KOPT-K1 (cell line): ENCODE measurements around the gene ADAM8.

ENCODE experiments used
- H3K27ac ChIP-seq: fragments of 200-600 bp; sonication (generic); 2 replicates; pipeline ENCODE4 v1.5.1; 2016; ENCODE audit warnings: antibody characterized with exemption, mild to moderate bottlenecking, low read depth, low read length; ENCODE audit not compliant: poor library complexity, severe bottlenecking
- H3K36me3 ChIP-seq: fragments of 200-600 bp; sonication (generic); 2 replicates; pipeline ENCODE4 v1.5.1; 2017; ENCODE audit warnings: antibody characterized with exemption, mild to moderate bottlenecking, low read length, moderate library complexity; ENCODE audit not compliant: insufficient read depth
- H3K9me3 ChIP-seq: fragments of 200-600 bp; sonication (generic); 2 replicates; pipeline ENCODE4 v1.5.1; 2017; ENCODE audit warnings: antibody characterized with exemption, low read length, mild to moderate bottlenecking; ENCODE audit not compliant: insufficient read depth, poor library complexity, severe bottlenecking

ADAM8 gene

DNA sequence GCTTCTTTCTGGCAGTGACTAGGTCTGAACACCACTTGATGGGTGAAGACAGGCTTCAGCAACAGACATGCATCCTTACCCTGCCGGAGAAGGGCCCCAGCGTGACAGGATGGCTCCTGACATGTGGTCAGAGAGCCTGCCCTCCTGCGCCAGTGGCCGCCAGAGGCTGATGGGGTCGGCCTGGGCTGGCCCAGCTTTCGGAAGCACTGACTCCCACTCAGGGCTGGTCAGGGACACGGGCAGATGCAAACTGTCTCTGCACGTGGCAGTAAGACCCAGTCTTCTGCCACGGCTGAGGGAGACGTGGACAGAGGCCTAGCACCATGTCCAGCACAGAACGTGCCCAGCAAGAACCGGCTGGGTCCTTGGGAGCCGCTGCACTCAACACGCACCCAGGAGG lies 21.8 kb upstream of the ADAM8 start:
- Histone ChIP-seq H3K36me3 (peaks cover 93% of the 10 kb centered on the region), H3K27ac (no peak overlapping the region), H3K9me3 (no peaks in the 10 kb centered on the region)

DNA sequence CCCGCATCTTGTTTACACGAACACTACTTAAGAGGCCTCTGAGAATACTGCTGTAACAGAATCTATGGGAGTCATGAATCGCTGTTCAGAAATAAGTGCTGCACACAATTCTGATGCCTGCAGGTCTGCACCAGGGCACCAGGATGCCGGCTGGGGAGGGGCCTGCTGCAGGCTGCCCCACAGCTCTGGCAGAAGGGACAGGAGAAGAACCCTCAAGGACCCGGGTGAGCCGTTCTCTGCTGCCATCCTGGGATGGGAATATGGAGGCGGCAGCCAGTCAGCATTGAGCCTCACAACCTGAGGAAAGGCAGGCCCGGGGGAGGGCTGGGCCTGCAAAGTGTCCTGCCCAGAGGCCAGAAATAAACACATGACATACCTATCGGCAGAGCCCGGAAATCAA lies 20.8 kb upstream of the ADAM8 start:
- Histone ChIP-seq H3K9me3 (no peaks in the 10 kb centered on the region), H3K36me3 (peaks cover 96% of the 10 kb centered on the region), H3K27ac (no peak overlapping the region)

DNA sequence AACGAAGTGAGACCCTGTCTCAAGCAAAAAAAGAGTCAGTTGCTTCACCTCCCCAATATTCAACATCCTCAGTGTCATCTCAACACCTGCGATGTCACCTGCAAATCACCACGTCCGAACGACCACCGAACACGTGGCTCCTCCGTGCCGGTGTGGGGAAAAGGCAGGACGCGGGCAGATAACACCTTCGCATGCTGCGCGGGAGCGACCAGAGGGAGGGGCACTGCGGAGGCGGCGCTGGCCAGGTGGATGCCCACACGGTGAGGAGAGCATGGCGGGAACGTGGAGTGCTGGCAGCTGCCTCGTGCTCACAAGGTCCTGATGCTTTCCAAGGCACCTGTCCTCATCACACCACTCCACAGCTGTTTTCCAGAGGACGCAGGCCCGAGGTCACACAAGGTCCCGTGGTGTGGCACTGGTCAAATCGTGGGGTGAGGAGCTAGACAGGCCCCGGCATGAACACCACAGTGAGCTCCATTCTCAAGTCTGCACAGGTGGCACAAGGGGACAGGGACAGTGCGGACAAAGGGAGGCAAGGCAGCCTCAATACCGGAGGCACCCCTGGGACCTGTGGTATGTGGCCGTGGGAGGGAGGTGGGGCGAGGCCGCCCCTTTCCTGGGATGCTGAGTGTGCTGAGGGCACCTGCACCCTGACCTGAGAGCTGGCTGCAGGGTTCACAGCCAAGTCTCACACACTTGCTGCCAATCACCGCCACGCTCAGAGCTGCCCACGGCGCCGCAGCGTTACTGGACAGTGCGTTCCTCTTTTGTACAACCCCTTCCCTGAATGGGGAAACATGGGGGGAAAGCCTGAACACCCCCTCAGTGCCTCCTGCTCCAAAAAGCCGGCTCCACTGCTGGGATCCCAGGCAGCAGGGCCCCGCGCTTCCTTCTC lies 19.0 kb upstream of the ADAM8 start:
- H3K27ac ChIP-seq = no peak overlapping the region
- no peaks in the 10 kb centered on the region for H3K9me3 ChIP-seq
- H3K36me3 ChIP-seq = peaks cover 90% of the 10 kb centered on the region

DNA sequence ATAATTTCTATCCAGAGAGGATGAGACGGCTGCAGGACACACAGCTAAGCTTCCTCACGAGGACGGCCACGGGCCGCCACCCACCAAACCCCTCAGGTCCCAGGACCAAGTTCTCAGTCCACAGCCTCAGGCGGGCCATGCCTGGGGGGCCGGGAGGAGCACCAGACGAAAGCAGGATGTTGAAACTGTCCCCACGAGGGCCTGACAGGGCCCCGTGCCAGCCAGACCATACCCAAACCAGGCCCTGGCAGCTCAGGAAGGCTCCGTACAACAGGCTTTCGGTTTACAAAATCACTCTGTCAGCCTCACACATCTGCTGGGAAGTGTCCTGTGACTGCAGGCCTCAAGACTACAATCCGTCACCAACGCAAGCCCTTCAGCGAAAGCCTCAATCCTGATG lies 17.5 kb upstream of the ADAM8 start:
- Histone ChIP-seq H3K36me3 (peaks cover 86% of the 10 kb centered on the region), H3K9me3 (no peaks in the 10 kb centered on the region), H3K27ac (no peak overlapping the region)

DNA sequence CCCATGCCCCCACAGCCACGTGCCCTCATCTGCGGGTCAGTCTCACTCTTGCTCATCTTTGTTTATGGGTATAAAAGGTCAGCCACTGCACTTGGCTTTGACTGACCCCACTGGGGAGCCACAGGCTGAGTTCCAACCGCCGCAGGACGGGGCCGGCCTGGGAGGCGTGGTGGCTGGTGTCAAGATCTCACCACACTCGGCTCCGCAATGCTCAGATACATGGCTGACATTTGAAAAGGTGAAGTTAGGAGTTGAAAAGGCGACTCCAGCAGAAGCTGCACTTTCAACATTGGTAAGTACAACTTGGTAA lies 17.1 kb upstream of the ADAM8 start:
- peaks cover 86% of the 10 kb centered on the region for H3K36me3 ChIP-seq
- H3K9me3 ChIP-seq = no peaks in the 10 kb centered on the region
- no peak overlapping the region for H3K27ac ChIP-seq

DNA sequence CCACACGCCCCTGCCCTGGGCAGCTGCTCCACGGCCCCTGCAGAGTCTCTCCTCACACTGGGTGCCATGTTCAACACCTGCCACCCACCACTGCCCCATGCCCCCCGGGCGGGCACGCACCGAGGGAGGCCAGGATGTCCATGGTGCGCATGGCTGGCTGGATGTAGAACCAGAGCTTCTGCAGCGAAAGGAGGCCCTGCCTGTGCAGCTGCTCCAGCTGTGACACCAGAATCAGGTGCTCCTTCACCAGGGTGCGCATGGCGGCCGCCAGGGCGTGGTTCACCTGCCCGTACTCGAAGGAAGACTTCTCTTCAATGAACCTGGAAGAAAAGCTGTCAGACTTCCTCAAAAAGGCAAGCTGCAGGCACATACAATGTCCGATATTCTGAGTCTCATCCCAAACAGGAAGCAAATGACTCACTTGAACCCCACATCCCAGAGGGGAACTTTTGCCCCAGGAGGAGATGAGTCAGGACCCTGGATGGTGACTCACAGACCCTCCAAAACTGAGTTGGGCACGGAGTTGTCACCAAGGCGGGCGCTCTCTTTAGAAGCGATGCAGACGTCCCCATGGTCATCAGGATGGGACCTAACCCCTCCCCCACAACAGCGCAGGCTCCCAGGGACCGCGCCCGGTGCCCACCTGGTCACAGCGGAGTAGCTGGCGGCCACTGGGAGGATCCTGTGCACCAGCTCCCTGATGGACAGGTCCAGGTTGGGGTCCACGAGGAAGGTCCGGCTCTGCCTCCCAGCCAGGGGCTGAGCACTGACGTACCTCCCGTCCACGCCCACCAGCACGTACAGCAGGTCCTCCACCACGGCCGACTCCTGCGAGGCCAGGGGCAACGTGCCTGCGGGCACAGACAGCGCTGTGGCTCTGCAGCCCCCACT lies 16.5 kb upstream of the ADAM8 start:
- H3K9me3 ChIP-seq = no peaks in the 10 kb centered on the region
- peaks cover 86% of the 10 kb centered on the region for H3K36me3 ChIP-seq
- H3K27ac ChIP-seq = no peak overlapping the region

DNA sequence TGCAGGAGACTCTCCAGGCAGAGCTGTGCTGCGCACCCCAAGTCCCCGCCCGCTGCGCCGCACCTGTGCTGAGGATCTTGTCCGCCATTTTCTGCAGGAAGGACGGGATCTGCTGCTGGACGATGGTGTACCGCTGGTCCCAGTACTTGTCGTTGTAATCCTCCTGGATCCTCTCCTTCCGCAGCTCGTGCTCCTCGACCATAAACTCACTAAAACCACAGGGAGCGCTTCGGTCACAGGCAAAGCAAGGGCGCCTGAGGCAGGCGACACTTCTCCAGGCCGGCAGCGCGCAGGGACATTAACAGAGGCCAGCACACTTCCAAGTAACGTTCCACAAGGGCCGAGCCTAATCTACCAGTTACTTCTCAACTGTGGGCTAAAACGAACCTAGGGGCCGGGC lies 13.1 kb upstream of the ADAM8 start:
- H3K9me3 ChIP-seq = no peaks in the 10 kb centered on the region
- H3K27ac ChIP-seq = no peak overlapping the region
- peaks cover 84% of the 10 kb centered on the region for H3K36me3 ChIP-seq

DNA sequence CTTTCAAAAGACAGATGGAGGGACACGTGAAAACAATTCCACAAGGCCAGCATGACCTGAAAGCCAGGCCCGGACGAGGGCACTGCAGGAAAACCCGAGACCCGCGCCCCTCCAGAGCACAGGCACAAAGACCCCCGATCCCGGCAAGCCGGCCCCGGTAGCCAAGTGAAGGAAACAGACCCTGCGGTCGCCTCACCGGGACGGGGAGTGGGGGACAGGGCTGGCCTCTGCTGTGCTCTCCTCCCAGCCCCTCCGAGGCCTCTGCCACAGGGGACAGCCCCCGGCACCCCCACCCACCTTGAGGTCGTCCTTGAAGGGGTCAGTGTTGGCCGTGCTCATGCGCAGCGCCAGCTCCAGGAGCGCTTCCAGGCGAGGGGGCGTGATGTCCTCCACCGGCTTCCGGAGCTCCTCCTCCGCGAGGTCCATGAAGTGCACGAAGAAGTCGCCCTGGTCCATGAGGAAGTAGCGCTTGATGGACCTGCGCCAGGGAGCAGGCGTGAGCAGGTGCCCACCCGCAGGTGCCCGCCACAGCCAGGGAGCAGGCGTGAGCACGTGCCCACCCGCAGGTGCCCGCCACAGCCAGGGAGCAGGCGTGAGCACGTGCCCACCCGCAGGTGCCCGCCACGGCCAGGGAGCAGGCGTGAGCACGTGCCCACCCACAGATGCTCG lies 11.3 kb upstream of the ADAM8 start:
- Histone ChIP-seq H3K27ac (no peak overlapping the region), H3K36me3 (peaks cover 84% of the 10 kb centered on the region)

DNA sequence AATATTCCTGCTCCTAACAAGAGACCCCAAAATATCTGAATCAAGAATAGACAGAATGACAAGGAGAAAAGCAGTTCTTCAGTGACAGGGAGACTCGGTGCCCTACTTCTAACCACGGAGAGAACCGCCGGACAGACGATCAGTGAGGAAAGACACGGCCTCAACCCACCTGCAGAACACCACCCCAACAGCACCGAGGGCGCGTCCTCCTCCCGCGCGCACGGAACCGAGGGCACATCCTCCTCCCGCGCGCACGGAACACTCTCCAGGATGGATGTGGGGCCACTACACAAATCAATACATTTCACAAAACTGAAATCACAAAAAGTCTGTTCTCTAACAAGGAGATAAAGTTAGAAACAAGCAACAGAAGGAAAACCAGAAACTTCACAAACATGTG lies 9.7 kb upstream of the ADAM8 start:
- peaks cover 91% of the 10 kb centered on the region for H3K36me3 ChIP-seq

More for the DNA sequence above, 11.3 kb upstream of the ADAM8 start:
- no peaks in the 10 kb centered on the region for H3K9me3 ChIP-seq

DNA sequence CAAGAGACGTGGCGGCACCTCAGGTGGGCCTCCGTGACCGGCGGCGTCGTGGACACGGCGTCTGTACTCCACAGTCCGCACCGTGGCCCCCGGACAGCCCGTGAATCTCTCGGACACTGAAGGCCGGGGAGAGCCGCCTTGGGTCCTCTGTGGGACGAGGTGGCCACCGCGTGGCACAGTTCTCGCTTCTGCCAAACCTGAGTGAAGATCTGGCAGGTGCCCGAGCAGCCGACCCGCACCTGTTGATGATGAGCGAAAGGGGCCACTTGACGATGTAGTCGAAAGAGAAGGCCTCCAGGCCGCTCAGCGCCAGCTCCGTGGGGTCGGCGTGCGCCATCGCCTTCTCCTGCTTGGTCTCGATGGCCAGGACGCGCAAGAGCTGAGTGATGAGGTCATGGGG lies 8.5 kb upstream of the ADAM8 start:
- Histone ChIP-seq H3K9me3 (no peaks in the 10 kb centered on the region), H3K36me3 (peaks cover 93% of the 10 kb centered on the region), H3K27ac (no peak overlapping the region)

More for the DNA sequence above, 9.7 kb upstream of the ADAM8 start:
- H3K27ac ChIP-seq = no peak overlapping the region
- H3K9me3 ChIP-seq = no peaks in the 10 kb centered on the region

DNA sequence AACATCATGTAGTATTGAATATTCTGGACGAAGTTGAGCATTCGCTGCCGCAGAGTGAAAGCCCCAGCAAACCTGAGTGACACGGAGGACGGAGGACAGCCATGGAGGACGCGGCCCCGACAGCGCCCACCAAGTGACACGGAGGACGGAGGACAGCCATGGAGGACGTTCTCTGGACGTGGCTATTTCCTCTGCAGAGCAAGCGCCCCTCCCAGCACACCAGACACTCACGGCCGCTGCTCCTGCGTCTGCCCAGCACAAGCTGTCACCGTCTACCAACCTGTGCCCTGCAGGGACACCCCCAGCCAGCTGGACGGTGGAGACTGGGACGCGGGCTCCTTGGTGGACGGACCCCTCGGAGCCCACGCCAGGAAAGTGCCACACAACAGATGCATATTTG lies 7.3 kb upstream of the ADAM8 start:
- H3K27ac ChIP-seq = no peak overlapping the region
- H3K9me3 ChIP-seq = no peaks in the 10 kb centered on the region
- H3K36me3 ChIP-seq = peaks cover 97% of the 10 kb centered on the region

DNA sequence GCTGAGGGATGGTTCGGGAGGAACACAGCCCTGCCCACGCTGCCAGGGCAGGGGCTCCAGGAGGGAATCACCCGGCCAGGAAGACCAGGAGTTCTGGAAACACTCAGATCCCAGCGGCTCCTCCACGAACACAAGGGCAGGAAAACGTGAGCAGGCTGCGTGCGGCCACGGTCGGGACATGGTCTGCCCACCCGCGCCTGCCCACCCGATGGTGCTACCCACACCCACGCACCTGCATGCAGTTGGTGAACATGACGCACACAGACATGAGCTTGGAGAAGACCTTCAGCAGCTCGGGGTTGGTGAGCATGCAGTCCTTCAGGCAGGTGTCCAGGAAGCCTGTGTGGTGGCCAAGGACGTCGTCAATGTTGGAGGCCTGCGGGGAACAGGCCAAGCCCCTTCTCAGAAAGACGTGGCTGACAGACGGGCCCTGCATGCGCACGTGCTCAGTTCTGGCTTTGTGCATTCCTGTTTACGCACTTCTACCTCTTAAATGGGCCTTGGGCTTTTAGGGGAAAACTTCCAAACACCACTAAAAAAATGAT lies 6.2 kb upstream of the ADAM8 start:
- H3K36me3 ChIP-seq = peaks cover 96% of the 10 kb centered on the region

DNA sequence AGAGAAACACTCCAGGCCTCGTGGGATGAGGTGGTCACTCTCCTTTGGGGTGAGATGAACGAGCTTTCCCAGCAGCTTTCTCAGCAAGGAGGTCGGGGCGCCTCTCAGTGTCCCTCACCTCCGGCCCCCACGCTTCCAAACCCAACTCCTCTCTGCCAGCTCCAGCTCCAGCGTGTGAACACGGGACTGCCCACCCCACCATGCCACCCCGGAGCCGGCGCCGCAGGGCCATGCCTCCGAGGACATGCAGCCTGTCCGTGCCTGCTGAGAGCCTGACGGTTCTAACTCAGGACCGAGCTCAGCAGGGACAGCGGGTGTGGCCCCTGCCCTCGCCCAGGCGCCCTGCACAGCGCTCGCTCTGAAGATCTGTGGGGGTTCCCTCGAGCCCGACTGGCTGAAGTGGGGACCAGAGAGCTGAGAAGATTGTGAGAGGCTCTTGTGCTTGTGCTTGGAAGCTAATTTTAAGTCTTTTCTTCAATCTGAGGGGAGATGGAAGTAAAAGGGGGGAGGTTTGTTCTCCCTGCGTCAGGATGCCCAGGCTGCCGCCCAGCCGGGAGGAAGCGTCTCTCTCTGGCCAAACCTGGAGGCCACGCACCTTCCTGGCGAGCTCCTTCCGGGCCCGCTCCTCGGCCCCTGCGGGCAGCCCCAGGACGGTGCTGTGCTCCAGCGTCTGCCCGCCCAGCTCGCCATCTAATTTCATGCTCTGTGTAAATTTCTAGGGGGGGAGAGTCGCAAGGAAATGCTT lies 5.1 kb upstream of the ADAM8 start:
- Histone ChIP-seq H3K36me3 (peaks cover 88% of the 10 kb centered on the region), H3K27ac (no peak overlapping the region), H3K9me3 (no peaks in the 10 kb centered on the region)

More for the DNA sequence above, 6.2 kb upstream of the ADAM8 start:
- Histone ChIP-seq H3K9me3 (no peaks in the 10 kb centered on the region), H3K27ac (no peak overlapping the region)

DNA sequence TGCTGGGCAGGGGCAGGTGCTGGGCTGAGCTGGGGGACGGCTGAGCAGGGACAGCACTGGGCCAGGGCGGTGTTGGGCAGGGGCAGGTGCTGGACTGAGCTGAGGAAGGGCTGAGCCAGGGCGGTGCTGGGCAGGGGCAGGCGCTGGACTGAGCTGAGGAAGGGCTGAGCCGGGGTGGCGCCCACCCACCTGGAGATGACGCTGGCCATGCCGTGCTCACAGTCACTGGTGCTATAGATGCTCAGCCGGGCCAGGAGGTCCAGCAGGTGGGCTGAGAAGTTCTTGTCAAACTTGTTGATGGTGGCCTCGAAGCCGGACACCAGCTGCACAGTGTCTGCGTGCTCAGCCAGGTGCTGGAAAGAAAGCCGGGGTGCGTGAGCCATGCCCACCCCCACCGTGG lies 4.4 kb upstream of the ADAM8 start:
- Histone ChIP-seq H3K27ac (no peak overlapping the region), H3K9me3 (no peaks in the 10 kb centered on the region), H3K36me3 (peaks cover 80% of the 10 kb centered on the region)
